GM12878 (cell line): ENCODE measurements around the gene DDX19B. TPM values are rescaled to one million over a fixed set of nuclear protein-coding genes. Genes with fewer than 3 reads are reported as not detected.
A peak's percentile ranks its signal among the peaks of the same experiment; 100 is the strongest.

Experiments used
- ASH2L ChIP-seq: fragments of 300-600, 200-600 bp; sonication (generic); IDR thresholded peaks from 2 replicates; pipeline ENCODE4 v1.6.1; 2017; ENCODE audit warnings: low read depth, mild to moderate bottlenecking, borderline replicate concordance
- CEBPB ChIP-seq, 2 experiments: fragments of 150-350 bp in 1 of 2; IDR thresholded peaks; 2 replicates each; pipeline ENCODE4 v1.6.1; 2012 to 2014; ENCODE audit warnings: low read depth in 2 of 2, low read length in 2 of 2, borderline replicate concordance in 1 of 2, inconsistent platforms in 1 of 2
- GABPA ChIP-seq: IDR thresholded peaks from 2 replicates; pipeline ENCODE4 v1.6.1; 2014; ENCODE audit warnings: antibody characterized with exemption, low read depth, mild to moderate bottlenecking, inconsistent platforms
- NFIC ChIP-seq: IDR thresholded peaks from 2 replicates; pipeline ENCODE4 v1.6.1; 2012; ENCODE audit warnings: low read depth, mild to moderate bottlenecking, inconsistent platforms, low read length, moderate library complexity
- NFYA ChIP-seq: IDR thresholded peaks from 2 replicates; pipeline ENCODE4 v1.6.1; 2011; ENCODE audit warnings: low read depth, mild to moderate bottlenecking, low read length, improper control_type of control experiment, borderline replicate concordance
- NFYB ChIP-seq: IDR thresholded peaks from 2 replicates; pipeline ENCODE4 v1.6.1; 2011; ENCODE audit warnings: low read depth, mild to moderate bottlenecking, low read length, improper control_type of control experiment, moderate library complexity; ENCODE audit not compliant: insufficient read depth
- RAD21 ChIP-seq: IDR thresholded peaks from 2 replicates; pipeline ENCODE4 v1.6.1; 2011; ENCODE audit warnings: mild to moderate bottlenecking, low read depth, low read length, moderate library complexity; ENCODE audit not compliant: insufficient read depth
- SPI1 ChIP-seq: IDR thresholded peaks from 2 replicates; pipeline ENCODE4 v1.6.1; 2011; ENCODE audit warnings: low read depth, mild to moderate bottlenecking, low read length, moderate library complexity, borderline replicate concordance; ENCODE audit not compliant: insufficient read depth
- STAT3 ChIP-seq: IDR thresholded peaks from 2 replicates; pipeline ENCODE4 v1.6.1; 2011; ENCODE audit warnings: low read depth, low read length, improper control_type of control experiment
- ZZZ3 ChIP-seq: IDR thresholded peaks from 2 replicates; pipeline ENCODE4 v1.6.1; 2011; ENCODE audit warnings: low read depth; ENCODE audit not compliant: control insufficient read depth, insufficient read length
- polyA plus RNA-seq, 11 experiments: library from polyadenylated mRNA; depleted of rRNA in 4 of 11; unstranded in 6 of 11; stranded (reverse) in 5 of 11; fragments of >200 nt; fragmentation: Nextera tagmentation in 4 of 11; fragmentation: Illumina TruSeq in 1 of 11; extraction: Ambion mirVana in 4 of 11; extraction: Trizol in 1 of 11; gene quantifications; 1 replicate in 1 of 11; 2 replicates in 10 of 11; pipeline versions ENCODE4 v1.2.1 to v1.2.3, GENCODE V29; 2011 to 2016; ENCODE audit warnings: inconsistent platforms in 2 of 11, missing spikeins in 2 of 11, low read depth in 1 of 11
- total RNA-seq, 4 experiments: library from RNA; depleted of rRNA in 3 of 4; stranded (reverse); fragments of >200 nt in 3 of 4; fragmentation: Illumina TruSeq in 1 of 4; extraction: Trizol in 1 of 4; gene quantifications; 2 replicates each; pipeline versions ENCODE4 v1.2.1 to v1.2.3, GENCODE V29; 2013 to 2021
- TF ChIP-seq, protein P1 (sequence below): IDR thresholded peaks from 2 replicates; pipeline ENCODE4 v1.6.1; 2012; ENCODE audit warnings: improper control_type of control experiment, low read depth, low read length; ENCODE audit not compliant: insufficient replicate concordance
- TF ChIP-seq, protein P2 (sequence below): fragments of 450-650 bp; IDR thresholded peaks from 2 replicates; pipeline ENCODE4 v1.6.1; 2014; ENCODE audit warnings: mild to moderate bottlenecking
- TF ChIP-seq, protein P3 (sequence below): fragments of 450-650 bp; IDR thresholded peaks from 2 replicates; pipeline ENCODE4 v1.6.1; 2018; ENCODE audit warnings: mild to moderate bottlenecking, low read depth, moderate library complexity; ENCODE audit not compliant: partially characterized antibody
- TF ChIP-seq, protein P4 (sequence below): fragments of 150-350 bp; IDR thresholded peaks from 2 replicates; pipeline ENCODE4 v1.6.1; 2016; ENCODE audit warnings: low read depth, low read length

DDX19B gene
- total and polyA plus RNA-seq, 10 of the 15 experiments (the other 5 are each of a cell fraction or from before 2014, with no cell fraction given): 14.1 to 69.1 (median 42.5) TPM

DNA sequence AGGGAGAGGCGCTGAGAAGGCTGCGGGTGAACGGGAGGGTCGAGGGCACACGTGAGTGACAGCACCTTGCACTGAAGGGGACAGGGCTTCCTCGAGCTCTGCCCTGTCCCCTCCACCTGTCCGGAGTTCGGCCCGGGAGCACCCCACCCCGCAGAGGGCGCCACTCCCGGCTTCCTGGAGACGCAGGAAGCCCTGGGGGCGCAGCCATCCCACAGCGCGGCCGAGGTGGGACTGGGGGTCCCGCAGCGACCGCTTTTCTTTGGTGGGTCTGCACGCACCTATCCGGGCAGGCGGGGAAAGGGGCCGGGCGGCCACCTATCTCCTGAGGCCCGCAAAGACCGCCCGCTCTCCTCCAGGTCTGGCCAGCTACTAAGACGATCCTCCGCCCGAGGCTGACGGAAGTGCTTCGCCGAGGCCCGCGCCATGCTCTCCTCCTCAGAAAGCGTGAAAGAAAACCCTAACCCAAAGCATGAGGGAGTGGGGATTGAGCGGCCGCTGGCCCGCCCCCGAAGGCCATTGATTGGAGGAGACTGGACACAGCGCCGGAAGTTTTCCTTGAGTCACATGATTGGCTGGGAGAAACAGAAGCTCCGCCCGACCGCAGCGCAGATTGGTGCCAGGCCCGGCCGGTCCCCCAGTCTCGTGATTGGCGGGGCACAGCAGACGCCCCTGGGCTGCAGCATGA, 82.1 kb downstream of the DDX19B start (continued):
- TF ChIP-seq, protein P1, sequence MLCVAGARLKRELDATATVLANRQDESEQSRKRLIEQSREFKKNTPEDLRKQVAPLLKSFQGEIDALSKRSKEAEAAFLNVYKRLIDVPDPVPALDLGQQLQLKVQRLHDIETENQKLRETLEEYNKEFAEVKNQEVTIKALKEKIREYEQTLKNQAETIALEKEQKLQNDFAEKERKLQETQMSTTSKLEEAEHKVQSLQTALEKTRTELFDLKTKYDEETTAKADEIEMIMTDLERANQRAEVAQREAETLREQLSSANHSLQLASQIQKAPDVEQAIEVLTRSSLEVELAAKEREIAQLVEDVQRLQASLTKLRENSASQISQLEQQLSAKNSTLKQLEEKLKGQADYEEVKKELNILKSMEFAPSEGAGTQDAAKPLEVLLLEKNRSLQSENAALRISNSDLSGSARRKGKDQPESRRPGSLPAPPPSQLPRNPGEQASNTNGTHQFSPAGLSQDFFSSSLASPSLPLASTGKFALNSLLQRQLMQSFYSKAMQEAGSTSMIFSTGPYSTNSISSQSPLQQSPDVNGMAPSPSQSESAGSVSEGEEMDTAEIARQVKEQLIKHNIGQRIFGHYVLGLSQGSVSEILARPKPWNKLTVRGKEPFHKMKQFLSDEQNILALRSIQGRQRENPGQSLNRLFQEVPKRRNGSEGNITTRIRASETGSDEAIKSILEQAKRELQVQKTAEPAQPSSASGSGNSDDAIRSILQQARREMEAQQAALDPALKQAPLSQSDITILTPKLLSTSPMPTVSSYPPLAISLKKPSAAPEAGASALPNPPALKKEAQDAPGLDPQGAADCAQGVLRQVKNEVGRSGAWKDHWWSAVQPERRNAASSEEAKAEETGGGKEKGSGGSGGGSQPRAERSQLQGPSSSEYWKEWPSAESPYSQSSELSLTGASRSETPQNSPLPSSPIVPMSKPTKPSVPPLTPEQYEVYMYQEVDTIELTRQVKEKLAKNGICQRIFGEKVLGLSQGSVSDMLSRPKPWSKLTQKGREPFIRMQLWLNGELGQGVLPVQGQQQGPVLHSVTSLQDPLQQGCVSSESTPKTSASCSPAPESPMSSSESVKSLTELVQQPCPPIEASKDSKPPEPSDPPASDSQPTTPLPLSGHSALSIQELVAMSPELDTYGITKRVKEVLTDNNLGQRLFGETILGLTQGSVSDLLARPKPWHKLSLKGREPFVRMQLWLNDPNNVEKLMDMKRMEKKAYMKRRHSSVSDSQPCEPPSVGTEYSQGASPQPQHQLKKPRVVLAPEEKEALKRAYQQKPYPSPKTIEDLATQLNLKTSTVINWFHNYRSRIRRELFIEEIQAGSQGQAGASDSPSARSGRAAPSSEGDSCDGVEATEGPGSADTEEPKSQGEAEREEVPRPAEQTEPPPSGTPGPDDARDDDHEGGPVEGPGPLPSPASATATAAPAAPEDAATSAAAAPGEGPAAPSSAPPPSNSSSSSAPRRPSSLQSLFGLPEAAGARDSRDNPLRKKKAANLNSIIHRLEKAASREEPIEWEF: no peak
- TF ChIP-seq ZZZ3: no peak
- TF ChIP-seq, protein P2, sequence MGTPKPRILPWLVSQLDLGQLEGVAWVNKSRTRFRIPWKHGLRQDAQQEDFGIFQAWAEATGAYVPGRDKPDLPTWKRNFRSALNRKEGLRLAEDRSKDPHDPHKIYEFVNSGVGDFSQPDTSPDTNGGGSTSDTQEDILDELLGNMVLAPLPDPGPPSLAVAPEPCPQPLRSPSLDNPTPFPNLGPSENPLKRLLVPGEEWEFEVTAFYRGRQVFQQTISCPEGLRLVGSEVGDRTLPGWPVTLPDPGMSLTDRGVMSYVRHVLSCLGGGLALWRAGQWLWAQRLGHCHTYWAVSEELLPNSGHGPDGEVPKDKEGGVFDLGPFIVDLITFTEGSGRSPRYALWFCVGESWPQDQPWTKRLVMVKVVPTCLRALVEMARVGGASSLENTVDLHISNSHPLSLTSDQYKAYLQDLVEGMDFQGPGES: peak; percentile 76
- TF ChIP-seq CEBPB (IDR thresholded peaks at IDR 0.05; ENCODE audit: borderline replicate concordance in 1 of 2, low read depth in 2 of 2, low read length in 2 of 2): no peak
- peak; percentile 9; the same call in 1 of the 2 replicates for TF ChIP-seq NFIC
- TF ChIP-seq, protein P3, sequence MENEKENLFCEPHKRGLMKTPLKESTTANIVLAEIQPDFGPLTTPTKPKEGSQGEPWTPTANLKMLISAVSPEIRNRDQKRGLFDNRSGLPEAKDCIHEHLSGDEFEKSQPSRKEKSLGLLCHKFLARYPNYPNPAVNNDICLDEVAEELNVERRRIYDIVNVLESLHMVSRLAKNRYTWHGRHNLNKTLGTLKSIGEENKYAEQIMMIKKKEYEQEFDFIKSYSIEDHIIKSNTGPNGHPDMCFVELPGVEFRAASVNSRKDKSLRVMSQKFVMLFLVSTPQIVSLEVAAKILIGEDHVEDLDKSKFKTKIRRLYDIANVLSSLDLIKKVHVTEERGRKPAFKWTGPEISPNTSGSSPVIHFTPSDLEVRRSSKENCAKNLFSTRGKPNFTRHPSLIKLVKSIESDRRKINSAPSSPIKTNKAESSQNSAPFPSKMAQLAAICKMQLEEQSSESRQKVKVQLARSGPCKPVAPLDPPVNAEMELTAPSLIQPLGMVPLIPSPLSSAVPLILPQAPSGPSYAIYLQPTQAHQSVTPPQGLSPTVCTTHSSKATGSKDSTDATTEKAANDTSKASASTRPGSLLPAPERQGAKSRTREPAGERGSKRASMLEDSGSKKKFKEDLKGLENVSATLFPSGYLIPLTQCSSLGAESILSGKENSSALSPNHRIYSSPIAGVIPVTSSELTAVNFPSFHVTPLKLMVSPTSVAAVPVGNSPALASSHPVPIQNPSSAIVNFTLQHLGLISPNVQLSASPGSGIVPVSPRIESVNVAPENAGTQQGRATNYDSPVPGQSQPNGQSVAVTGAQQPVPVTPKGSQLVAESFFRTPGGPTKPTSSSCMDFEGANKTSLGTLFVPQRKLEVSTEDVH: peak; percentile 66
- no peak for TF ChIP-seq RAD21
- peak; percentile 99 for TF ChIP-seq NFYB
- TF ChIP-seq NFYA: peak; percentile 57
- TF ChIP-seq, protein P4, sequence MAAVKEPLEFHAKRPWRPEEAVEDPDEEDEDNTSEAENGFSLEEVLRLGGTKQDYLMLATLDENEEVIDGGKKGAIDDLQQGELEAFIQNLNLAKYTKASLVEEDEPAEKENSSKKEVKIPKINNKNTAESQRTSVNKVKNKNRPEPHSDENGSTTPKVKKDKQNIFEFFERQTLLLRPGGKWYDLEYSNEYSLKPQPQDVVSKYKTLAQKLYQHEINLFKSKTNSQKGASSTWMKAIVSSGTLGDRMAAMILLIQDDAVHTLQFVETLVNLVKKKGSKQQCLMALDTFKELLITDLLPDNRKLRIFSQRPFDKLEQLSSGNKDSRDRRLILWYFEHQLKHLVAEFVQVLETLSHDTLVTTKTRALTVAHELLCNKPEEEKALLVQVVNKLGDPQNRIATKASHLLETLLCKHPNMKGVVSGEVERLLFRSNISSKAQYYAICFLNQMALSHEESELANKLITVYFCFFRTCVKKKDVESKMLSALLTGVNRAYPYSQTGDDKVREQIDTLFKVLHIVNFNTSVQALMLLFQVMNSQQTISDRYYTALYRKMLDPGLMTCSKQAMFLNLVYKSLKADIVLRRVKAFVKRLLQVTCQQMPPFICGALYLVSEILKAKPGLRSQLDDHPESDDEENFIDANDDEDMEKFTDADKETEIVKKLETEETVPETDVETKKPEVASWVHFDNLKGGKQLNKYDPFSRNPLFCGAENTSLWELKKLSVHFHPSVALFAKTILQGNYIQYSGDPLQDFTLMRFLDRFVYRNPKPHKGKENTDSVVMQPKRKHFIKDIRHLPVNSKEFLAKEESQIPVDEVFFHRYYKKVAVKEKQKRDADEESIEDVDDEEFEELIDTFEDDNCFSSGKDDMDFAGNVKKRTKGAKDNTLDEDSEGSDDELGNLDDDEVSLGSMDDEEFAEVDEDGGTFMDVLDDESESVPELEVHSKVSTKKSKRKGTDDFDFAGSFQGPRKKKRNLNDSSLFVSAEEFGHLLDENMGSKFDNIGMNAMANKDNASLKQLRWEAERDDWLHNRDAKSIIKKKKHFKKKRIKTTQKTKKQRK: peak; percentile 73
- TF ChIP-seq ASH2L: no peak
- TF ChIP-seq SPI1: no peak
- TF ChIP-seq STAT3: no peak
- peak; percentile 86 for TF ChIP-seq GABPA
